Upper lobe of right lung (tissue), 1 donor: ENCODE results near the gene OSMR. TPM values are rescaled to one million over a fixed set of nuclear protein-coding genes. Genes with fewer than 3 reads are reported as not detected.

Source experiments
- ATAC-seq: fragments of 200-7000 bp; cut with Tn5 transposase; one replicate; pipeline ENCODE4 v1.9.1; 2020; ENCODE audit warnings: mild to moderate bottlenecking, moderate library complexity
- DNase-seq: peaks from one replicate; pipeline ENCODE4 v3.0.0-alpha.2; 2020
- H3K27ac ChIP-seq: fragments of 200-600 bp; one replicate; pipeline ENCODE4 v1.8.0; 2022
- H3K27me3 ChIP-seq: fragments of 200-600 bp; one replicate; pipeline ENCODE4 v1.8.0; 2022; ENCODE audit warnings: mild to moderate bottlenecking
- H3K36me3 ChIP-seq: fragments of 200-600 bp; one replicate; pipeline ENCODE4 v1.8.0; 2022
- H3K4me1 ChIP-seq: fragments of 200-600 bp; one replicate; pipeline ENCODE4 v1.8.0; 2022
- H3K4me3 ChIP-seq: fragments of 200-600 bp; one replicate; pipeline ENCODE4 v1.8.0; 2022; ENCODE audit warnings: mild to moderate bottlenecking
- H3K9me3 ChIP-seq: fragments of 200-600 bp; one replicate; pipeline ENCODE4 v1.8.0; 2022
- CTCF ChIP-seq: fragments of 200-600 bp; IDR thresholded peaks from one replicate; pipeline ENCODE4 v1.8.0; 2022; ENCODE audit warnings: antibody characterized with exemption
- intact Hi-C: fragments of 100-400 bp; cut with DNase I; formaldehyde crosslinking; loops from one replicate; pipeline ENCODE4 v1.11.0; 2022
- total RNA-seq: library from RNA; stranded (reverse); fragmentation: NEBNext Ultra II Directional; extraction: Animal tissue kit (Norgen Biotek cat#: 25700); gene quantifications from one replicate; pipeline ENCODE4 v1.2.1, GENCODE V29; 2021
- donor health status: DM: no; HTN: yes; CAD: no; lungs with severe emphysema.

Gene OSMR
- total RNA-seq, 1 donor from 2014 or later = 85.6 TPM

- Histone ChIP-seq H3K9me3 (no peaks in the 10 kb centered on the region), H3K4me3 (no peak overlapping the region), H3K27me3 (no peaks in the 10 kb centered on the region), H3K4me1 (peaks cover 14% of the 10 kb centered on the region), H3K36me3 (no peaks in the 10 kb centered on the region), H3K27ac (no peak overlapping the region)
- ATAC-seq (no peak), DNase-seq (no peak)
- TF ChIP-seq CTCF = no peak
- intact Hi-C loops = no loop called here
Observed at GRCh38 chr5:38802125-38802524, 43.7 kb upstream of the OSMR start.

GRCh38 chr5:38803246-38803645 lies 42.6 kb upstream of the OSMR start:
- no peak overlapping the region for H3K27ac ChIP-seq
- no peak for ATAC-seq
- intact Hi-C loops = no loop called here

DNA sequence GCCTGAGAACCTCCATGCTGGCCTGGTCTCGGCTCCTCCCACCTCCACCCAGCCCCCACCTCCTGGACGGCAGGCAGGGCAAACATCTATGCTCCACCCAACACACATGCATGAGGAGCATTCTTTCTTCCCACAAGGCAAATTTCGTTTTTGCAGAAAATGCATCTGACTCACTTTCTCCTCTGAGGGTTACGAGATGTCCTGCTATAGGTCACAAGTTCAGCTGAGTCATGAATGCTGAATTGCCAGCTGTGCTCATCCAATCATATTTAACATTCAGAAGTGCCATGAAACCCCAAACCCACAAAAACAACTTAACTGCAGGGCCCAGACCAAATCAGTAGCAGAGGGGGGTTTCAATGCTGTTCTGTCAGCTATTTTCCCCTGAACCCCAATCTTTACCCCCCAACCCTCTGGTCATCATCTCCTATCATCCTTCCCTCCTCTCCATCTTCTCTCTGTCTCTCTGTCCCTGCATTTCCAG lies 39.0 kb upstream of the OSMR start:
- Histone ChIP-seq H3K27ac (no peak overlapping the region), H3K9me3 (no peaks in the 10 kb centered on the region), H3K4me3 (no peak overlapping the region), H3K36me3 (no peaks in the 10 kb centered on the region), H3K4me1 (peaks cover 13% of the 10 kb centered on the region), H3K27me3 (no peaks in the 10 kb centered on the region)
- intact Hi-C loops = no loop called here
- ATAC-seq = peak; percentile 9
- TF ChIP-seq CTCF = no peak
- no peak for DNase-seq

More at GRCh38 chr5:38803246-38803645, 42.6 kb upstream of the OSMR start:
- Histone ChIP-seq H3K9me3 (no peaks in the 10 kb centered on the region), H3K4me3 (no peak overlapping the region), H3K27me3 (no peaks in the 10 kb centered on the region), H3K4me1 (peaks cover 8% of the 10 kb centered on the region), H3K36me3 (no peaks in the 10 kb centered on the region)
- no peak for TF ChIP-seq CTCF
- no peak for DNase-seq

- Histone ChIP-seq H3K4me3 (no peak overlapping the region), H3K27ac (no peak overlapping the region), H3K36me3 (no peaks in the 10 kb centered on the region), H3K9me3 (no peaks in the 10 kb centered on the region), H3K27me3 (no peaks in the 10 kb centered on the region), H3K4me1 (peaks cover 13% of the 10 kb centered on the region)
- no peak for ATAC-seq
- TF ChIP-seq CTCF = no peak
- intact Hi-C loops = no loop called here
- DNase-seq = no peak
Observed at GRCh38 chr5:38807570-38808483, 38.0 kb upstream of the OSMR start.

DNA sequence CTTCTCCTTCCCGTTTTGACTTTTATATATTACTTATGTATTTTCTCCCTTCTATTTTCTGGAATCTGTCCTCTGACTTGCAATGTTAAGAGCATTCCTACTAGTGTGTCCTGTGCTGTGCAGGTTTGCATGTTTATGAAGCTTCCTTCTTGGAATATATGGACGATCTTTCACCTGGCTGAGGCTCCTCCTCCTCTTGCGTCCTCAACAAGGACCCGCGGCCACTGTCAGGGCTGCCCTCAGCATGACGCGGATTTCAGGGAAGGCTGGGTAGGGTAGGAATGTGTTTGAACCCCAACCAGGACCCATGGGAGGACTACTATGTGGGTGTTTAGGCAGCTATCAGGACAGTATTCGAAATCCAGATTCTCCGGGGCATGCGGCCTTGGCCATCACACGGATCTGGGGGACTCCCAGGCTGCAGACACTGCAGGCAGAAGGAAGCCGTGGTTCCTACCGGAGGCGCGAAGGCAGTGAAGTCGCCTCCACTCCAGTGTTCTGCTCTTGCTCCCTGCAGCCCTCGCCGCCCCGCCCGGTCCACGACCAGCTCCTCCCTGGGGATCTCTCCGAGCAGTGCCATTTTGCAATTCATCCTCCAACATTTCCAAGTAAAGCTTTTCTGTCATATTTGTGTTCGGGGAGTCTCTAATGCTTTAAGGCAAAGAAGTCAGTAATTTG lies 37.0 kb upstream of the OSMR start:
- no peak for TF ChIP-seq CTCF
- no peak for DNase-seq
- no peaks in the 10 kb centered on the region for H3K36me3 ChIP-seq
- H3K4me1 ChIP-seq = peaks cover 13% of the 10 kb centered on the region
- intact Hi-C loops = no loop called here
- ATAC-seq = no peak
- no peak overlapping the region for H3K4me3 ChIP-seq
- no peaks in the 10 kb centered on the region for H3K27me3 ChIP-seq
- no peak overlapping the region for H3K27ac ChIP-seq
- no peaks in the 10 kb centered on the region for H3K9me3 ChIP-seq
